GM10266 (cell line): Measurements from ENCODE around the gene MAPKAPK3.

ENCODE experiments used
- DNase-seq: peaks from one replicate; pipeline ENCODE4 v3.0.0; 2012; ENCODE audit errors: extremely low spot score
- TF ChIP-seq, protein P1 (sequence below): IDR thresholded peaks from 2 replicates; pipeline ENCODE4 v1.5.1; 2012; ENCODE audit warnings: mild to moderate bottlenecking, low read depth; ENCODE audit not compliant: control insufficient read depth, insufficient read depth; ENCODE audit errors: missing control alignments

Gene MAPKAPK3

DNA sequence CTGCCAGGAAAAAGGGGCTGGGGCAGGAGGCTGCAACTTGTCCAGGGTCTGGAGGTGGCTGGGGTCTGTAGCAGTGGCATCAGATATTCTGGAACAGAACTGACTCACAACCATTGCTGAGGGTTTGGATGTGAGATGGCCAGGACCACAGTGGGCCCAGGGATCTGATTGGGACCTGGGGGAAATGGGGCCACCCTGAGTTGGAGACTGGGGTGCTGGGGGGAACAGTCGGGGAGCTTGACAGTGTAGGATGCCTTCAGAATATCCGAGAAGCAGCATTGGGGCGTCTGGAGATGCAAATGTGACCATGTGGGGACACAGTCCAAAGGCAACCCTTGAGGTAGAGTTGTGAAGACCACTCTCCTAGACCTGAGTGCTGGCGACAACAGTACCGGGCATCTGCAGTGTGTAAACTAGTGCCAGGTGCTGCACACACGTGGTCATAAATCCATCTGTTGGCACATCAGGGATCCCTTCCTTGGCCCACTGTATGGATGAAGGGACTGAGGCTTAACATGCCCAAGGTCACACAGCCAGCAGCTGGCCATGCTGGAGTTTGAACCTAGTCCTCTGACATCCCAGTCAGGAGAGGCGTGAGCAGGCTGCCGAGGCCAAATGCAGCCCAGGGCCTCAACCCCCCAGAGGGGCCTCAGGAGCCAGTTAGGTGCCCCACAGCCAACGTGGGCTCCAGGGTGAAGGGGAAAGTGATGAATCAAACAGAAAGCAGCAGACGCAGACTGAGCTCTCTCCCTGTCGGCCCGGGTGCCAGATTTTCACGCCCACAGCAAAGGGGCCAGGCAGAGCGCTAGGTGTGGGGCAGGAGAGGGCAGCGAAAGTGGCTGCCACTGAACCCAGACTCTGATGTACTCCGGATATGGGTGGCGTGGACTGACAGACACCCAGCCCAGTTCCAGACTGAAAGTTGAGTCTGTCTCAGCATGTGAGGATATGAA lies 28.9 kb upstream of the MAPKAPK3 start:
- no peak for DNase-seq
- TF ChIP-seq, protein P1, sequence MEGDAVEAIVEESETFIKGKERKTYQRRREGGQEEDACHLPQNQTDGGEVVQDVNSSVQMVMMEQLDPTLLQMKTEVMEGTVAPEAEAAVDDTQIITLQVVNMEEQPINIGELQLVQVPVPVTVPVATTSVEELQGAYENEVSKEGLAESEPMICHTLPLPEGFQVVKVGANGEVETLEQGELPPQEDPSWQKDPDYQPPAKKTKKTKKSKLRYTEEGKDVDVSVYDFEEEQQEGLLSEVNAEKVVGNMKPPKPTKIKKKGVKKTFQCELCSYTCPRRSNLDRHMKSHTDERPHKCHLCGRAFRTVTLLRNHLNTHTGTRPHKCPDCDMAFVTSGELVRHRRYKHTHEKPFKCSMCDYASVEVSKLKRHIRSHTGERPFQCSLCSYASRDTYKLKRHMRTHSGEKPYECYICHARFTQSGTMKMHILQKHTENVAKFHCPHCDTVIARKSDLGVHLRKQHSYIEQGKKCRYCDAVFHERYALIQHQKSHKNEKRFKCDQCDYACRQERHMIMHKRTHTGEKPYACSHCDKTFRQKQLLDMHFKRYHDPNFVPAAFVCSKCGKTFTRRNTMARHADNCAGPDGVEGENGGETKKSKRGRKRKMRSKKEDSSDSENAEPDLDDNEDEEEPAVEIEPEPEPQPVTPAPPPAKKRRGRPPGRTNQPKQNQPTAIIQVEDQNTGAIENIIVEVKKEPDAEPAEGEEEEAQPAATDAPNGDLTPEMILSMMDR, result no peak

DNA sequence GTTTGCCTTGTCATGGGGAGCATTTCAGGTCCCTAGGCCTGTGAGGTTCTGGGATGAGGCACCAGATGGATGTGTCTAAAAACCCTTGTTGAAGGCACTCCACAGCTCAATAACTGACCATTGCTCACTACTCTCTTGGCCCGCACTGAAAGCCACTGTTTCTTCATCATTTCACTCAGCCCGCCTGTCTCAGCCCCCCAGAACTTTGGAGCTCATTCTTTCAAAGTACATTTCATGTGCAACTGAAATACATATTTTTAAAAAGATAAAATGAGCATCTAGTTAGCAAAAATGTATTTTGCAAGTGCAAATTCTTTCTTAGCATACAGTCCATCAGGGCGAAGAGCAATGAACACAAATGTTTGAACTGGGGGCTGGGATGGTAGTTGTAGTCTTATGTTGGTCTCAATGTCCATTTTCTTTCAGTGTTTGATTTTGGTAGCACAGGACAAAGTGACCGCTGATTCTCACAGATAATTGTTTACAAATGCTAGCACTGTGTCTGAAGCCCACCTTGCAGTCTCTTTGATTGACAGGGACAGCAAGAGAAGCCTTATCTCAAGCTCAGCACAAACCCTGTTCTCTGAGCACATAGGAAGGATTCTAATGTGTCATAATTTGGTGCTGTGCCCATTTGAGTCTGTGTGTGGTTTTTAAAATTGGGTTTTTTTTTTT lies 28.1 kb upstream of the MAPKAPK3 start:
- TF ChIP-seq, protein P1, result no peak
- no peak for DNase-seq

DNA sequence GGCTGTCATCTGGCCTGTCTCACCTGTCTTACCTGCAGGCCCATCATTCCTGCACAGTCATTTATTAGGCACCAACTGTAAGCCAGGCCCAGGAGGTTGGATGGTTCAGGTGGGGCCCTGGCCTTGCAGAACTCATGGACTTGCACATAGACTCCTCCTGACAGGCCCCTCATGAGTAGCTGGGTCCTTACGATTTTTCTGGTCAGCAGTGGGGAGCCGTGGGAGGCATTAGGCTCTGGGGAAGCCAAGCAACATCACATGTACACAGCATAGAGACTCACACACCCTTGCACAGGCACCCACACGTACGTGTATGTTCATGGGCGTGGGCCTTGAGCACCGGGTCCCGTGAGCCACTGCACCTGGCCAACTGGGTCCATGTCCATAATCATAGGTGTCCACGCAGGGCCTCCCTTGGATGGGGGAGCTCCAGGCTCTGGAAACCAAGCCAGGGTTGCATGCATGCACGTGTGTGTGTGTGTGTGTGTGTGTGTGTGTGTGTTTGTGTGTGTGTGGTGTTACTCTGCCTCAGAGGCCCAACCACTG lies 25.7 kb upstream of the MAPKAPK3 start:
- TF ChIP-seq, protein P1, result no peak
- DNase-seq, result no peak

DNA sequence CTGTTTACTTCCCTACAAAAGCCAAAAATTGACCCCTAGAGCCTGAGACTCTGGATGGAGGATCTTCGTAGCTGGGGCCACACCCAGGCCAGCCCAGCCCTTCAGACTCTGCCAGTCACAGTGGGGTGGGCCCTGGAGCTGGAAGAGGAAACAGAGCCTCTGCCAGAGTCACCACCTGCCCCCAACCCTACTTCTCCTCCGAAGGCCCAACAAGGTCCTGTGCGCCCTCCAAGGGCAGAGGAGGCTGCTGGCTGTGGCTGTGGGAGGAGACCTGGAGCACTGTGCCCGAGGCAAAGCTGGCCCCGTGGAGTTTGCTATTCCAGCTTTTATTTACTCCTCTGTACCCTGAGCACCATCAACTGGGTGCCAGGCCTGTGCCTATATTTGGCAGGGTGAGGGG lies 24.4 kb upstream of the MAPKAPK3 start:
- TF ChIP-seq, protein P1, result no peak
- DNase-seq, result no peak

DNA sequence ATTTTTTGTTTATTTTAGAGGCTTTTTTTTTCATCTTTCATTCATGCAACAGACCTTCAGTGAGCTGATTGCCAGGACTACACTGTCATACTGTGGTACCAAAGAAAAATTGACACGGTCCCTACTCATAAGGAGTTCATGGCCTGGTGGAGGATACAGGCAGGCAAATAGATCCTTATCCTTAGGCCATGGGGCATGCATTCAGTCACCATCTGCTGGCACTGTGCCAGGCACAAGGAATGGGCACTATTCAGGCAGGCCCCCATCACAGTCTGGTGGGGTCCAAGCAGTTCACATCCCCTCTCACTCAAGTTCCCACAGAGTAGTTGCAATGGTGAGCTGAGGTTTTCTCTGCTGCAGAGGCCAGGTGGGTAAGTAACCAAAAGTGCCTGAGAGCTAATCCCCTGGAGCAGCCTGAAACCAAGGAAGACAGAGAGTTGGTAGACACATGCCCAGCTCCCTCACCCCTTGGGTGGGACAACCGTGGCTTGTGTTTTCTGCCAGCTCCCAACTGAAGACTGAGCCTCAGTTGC lies 22.6 kb upstream of the MAPKAPK3 start:
- DNase-seq, result no peak
- TF ChIP-seq, protein P1, result no peak

DNA sequence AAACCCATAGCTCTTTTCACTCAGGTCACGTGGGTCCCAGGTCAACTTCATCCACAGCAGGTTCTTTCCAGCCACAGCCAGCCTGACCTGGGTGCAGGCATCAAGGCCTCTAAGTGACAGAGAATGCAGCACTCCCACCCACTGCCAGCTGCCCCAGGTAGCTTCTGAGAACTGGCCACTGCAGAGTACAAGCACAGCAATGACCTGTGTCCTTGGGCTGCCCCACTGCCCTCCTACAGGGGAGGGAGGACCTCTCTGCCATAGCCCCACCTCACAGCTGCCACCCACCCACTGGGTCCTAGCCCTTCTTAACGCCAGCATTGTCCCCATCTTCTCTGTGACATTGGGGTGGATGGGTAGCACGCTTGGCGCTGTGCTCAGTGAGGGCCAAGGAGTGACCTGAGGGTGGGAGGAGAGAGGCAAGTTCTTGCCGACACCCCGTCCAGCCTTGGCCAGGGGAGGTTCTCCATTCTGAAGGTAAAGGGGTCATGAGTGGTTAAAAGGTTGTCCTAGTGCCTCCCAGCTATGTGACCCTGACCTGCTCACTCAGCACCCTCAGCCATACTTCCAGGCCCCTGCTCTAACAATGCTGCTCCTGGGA lies 17.7 kb upstream of the MAPKAPK3 start:
- DNase-seq, result no peak
- TF ChIP-seq, protein P1, result no peak
